ENCODE data around the gene GFRA1.
A peak's percentile ranks its signal among the peaks of the same experiment; 100 is the strongest.

The GFRA1 gene

DNA sequence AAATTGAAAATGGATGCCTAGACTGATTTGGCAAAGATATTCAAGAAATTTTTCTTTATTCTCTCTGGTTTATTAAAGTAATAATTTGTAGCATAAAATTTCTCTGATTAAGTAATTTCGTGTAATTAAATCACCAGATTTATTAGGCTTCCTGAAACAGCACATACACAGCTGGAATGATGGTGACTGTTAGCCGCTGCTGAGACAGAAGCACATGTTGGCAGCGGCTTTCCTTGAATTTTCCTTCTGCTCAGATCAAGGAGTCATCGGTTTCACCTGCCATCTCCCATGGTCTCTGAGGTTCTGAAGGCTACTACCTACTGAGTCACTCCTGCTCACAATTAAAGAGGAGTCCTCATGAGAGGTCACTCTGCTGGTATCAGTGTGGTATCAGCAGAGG is 101.5 kb downstream of the GFRA1 start:
- ChIA-PET POLR2A (no interaction called here), CTCF (no interaction called here)
- Histone ChIP-seq H3K9me3 (ENCODE audit: control insufficient read depth, insufficient read depth, low read depth, low read length) (no peaks in the 10 kb centered on the region), H3K36me3 (ENCODE audit: control insufficient read depth in 2 of 2, insufficient read depth in 1 of 2, low read length in 2 of 2) (no peaks in the 10 kb centered on the region), H3K4me1 (ENCODE audit: control insufficient read depth, insufficient read depth, low read length) (peaks cover 24% of the 10 kb centered on the region), H3K4me3 (ENCODE audit: low read depth, low read length) (no peak overlapping the region), H3K27ac (ENCODE audit: extremely low read depth, low read depth, low read length) (no peak overlapping the region)
- no peak for TF ChIP-seq ZNF132 (tag by site-specific recombination; IDR thresholded peaks at IDR 0.05; ENCODE audit: borderline replicate concordance)
- no peak for TF ChIP-seq ZEB2 (tag by site-specific recombination; IDR thresholded peaks at IDR 0.05)
- TF ChIP-seq GLI2 (tag by site-specific recombination; IDR thresholded peaks at IDR 0.05; ENCODE audit: borderline replicate concordance, low read depth), result no peak
- TF ChIP-seq ZNF140 (tag by site-specific recombination; IDR thresholded peaks at IDR 0.05), result no peak
- TF ChIP-seq ZNF548 (tag by site-specific recombination; IDR thresholded peaks at IDR 0.05), result no peak
- TF ChIP-seq YY2 (tag by site-specific recombination; IDR thresholded peaks at IDR 0.05), result no peak
- TF ChIP-seq ZNF621 (tag by site-specific recombination; IDR thresholded peaks at IDR 0.05), result no peak
- no peak for TF ChIP-seq ZNF248 (tag by site-specific recombination; IDR thresholded peaks at IDR 0.05)
- no peak for TF ChIP-seq TCF7L2 (IDR thresholded peaks at IDR 0.05; ENCODE audit: borderline replicate concordance, low read depth, low read length)
- TF ChIP-seq HOXA7 (CRISPR knock-in tag; IDR thresholded peaks at IDR 0.05; ENCODE audit: borderline replicate concordance), result no peak
- TF ChIP-seq ZNF350 (tag by site-specific recombination; IDR thresholded peaks at IDR 0.05), result no peak
- no peak for TF ChIP-seq OVOL3 (tag by site-specific recombination; IDR thresholded peaks at IDR 0.05)
- TF ChIP-seq ZNF394 (tag by site-specific recombination; IDR thresholded peaks at IDR 0.05; ENCODE audit: borderline replicate concordance), result no peak
- no peak for TF ChIP-seq ZBTB20 (tag by site-specific recombination; IDR thresholded peaks at IDR 0.05)
- TF ChIP-seq, protein P1, sequence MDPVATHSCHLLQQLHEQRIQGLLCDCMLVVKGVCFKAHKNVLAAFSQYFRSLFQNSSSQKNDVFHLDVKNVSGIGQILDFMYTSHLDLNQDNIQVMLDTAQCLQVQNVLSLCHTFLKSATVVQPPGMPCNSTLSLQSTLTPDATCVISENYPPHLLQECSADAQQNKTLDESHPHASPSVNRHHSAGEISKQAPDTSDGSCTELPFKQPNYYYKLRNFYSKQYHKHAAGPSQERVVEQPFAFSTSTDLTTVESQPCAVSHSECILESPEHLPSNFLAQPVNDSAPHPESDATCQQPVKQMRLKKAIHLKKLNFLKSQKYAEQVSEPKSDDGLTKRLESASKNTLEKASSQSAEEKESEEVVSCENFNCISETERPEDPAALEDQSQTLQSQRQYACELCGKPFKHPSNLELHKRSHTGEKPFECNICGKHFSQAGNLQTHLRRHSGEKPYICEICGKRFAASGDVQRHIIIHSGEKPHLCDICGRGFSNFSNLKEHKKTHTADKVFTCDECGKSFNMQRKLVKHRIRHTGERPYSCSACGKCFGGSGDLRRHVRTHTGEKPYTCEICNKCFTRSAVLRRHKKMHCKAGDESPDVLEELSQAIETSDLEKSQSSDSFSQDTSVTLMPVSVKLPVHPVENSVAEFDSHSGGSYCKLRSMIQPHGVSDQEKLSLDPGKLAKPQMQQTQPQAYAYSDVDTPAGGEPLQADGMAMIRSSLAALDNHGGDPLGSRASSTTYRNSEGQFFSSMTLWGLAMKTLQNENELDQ (tag by site-specific recombination; IDR thresholded peaks at IDR 0.05; ENCODE audit: low read depth), result no peak
- TF ChIP-seq BCL11B (tag by site-specific recombination; IDR thresholded peaks at IDR 0.05; ENCODE audit: low read depth), result no peak
- TF ChIP-seq, protein P2, sequence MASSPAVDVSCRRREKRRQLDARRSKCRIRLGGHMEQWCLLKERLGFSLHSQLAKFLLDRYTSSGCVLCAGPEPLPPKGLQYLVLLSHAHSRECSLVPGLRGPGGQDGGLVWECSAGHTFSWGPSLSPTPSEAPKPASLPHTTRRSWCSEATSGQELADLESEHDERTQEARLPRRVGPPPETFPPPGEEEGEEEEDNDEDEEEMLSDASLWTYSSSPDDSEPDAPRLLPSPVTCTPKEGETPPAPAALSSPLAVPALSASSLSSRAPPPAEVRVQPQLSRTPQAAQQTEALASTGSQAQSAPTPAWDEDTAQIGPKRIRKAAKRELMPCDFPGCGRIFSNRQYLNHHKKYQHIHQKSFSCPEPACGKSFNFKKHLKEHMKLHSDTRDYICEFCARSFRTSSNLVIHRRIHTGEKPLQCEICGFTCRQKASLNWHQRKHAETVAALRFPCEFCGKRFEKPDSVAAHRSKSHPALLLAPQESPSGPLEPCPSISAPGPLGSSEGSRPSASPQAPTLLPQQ (tag by site-specific recombination; IDR thresholded peaks at IDR 0.05), result no peak

DNA sequence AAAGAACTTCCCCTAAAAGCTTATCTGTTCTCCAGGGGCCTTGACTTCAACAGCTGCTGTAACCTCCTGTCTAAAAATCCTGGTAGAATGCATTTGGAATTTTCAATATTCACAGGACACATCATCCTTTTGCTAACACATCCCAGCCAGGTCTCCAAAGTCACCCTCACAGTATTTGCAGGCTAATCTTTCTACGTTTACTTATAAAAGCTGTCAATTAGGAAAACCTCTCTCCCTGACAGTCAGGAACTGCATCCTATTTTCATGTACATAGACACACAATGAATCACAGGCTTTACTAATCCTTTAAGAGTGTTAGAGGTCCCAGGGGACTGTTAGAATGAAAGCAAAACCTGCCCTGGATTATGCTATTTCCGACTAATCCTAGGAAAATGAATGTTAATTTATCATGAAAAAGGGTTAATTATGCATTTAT is 102.2 kb downstream of the GFRA1 start:
- Histone ChIP-seq H3K36me3 (ENCODE audit: control insufficient read depth in 2 of 2, insufficient read depth in 1 of 2, low read length in 2 of 2) (no peaks in the 10 kb centered on the region), H3K9me3 (ENCODE audit: control insufficient read depth, insufficient read depth, low read depth, low read length) (no peaks in the 10 kb centered on the region), H3K27ac (ENCODE audit: extremely low read depth, low read depth, low read length) (no peak overlapping the region), H3K4me1 (ENCODE audit: control insufficient read depth, insufficient read depth, low read length) (peaks cover 24% of the 10 kb centered on the region), H3K4me3 (ENCODE audit: low read depth, low read length) (no peak overlapping the region)
- ChIA-PET CTCF (interaction anchor here (0.6 to 0.9 kb wide), 2 partner anchors 50 to 61 kb away, joined by 3 read pairs; no protein-coding TSS in a partner anchor), POLR2A (no interaction called here)
- TF ChIP-seq, protein P3, sequence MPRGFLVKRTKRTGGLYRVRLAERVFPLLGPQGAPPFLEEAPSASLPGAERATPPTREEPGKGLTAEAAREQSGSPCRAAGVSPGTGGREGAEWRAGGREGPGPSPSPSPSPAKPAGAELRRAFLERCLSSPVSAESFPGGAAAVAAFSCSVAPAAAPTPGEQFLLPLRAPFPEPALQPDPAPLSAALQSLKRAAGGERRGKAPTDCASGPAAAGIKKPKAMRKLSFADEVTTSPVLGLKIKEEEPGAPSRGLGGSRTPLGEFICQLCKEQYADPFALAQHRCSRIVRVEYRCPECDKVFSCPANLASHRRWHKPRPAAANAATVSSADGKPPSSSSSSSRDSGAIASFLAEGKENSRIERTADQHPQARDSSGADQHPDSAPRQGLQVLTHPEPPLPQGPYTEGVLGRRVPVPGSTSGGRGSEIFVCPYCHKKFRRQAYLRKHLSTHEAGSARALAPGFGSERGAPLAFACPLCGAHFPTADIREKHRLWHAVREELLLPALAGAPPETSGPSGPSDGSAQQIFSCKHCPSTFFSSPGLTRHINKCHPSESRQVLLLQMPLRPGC (tag by site-specific recombination; IDR thresholded peaks at IDR 0.05), result peak; percentile 61; the same call in 1 of the 2 replicates
- TF ChIP-seq ZNF791 (tag by site-specific recombination; IDR thresholded peaks at IDR 0.05), result no peak
- no peak for TF ChIP-seq ZNF114 (tag by site-specific recombination; IDR thresholded peaks at IDR 0.05)
- no peak for TF ChIP-seq OVOL3 (tag by site-specific recombination; IDR thresholded peaks at IDR 0.05)
- peak; percentile 70 for TF ChIP-seq ZNF366 (tag by site-specific recombination; conservative IDR thresholded peaks at IDR 0.05)
- peak; percentile 30; the same call in 1 of the 2 replicates for TF ChIP-seq ZNF394 (tag by site-specific recombination; IDR thresholded peaks at IDR 0.05; ENCODE audit: borderline replicate concordance)
- no peak for TF ChIP-seq ZNF76 (tag by site-specific recombination; IDR thresholded peaks at IDR 0.05; ENCODE audit: borderline replicate concordance, low read depth)
- TF ChIP-seq, protein P4, sequence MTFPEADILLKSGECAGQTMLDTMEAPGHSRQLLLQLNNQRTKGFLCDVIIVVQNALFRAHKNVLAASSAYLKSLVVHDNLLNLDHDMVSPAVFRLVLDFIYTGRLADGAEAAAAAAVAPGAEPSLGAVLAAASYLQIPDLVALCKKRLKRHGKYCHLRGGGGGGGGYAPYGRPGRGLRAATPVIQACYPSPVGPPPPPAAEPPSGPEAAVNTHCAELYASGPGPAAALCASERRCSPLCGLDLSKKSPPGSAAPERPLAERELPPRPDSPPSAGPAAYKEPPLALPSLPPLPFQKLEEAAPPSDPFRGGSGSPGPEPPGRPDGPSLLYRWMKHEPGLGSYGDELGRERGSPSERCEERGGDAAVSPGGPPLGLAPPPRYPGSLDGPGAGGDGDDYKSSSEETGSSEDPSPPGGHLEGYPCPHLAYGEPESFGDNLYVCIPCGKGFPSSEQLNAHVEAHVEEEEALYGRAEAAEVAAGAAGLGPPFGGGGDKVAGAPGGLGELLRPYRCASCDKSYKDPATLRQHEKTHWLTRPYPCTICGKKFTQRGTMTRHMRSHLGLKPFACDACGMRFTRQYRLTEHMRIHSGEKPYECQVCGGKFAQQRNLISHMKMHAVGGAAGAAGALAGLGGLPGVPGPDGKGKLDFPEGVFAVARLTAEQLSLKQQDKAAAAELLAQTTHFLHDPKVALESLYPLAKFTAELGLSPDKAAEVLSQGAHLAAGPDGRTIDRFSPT (tag by site-specific recombination; IDR thresholded peaks at IDR 0.05), result 0 out of 2 replicates have a peak, but pooled peaks have one; percentile 21
- TF ChIP-seq ZNF473 (tag by site-specific recombination; IDR thresholded peaks at IDR 0.05), result no peak
- TF ChIP-seq, protein P5, sequence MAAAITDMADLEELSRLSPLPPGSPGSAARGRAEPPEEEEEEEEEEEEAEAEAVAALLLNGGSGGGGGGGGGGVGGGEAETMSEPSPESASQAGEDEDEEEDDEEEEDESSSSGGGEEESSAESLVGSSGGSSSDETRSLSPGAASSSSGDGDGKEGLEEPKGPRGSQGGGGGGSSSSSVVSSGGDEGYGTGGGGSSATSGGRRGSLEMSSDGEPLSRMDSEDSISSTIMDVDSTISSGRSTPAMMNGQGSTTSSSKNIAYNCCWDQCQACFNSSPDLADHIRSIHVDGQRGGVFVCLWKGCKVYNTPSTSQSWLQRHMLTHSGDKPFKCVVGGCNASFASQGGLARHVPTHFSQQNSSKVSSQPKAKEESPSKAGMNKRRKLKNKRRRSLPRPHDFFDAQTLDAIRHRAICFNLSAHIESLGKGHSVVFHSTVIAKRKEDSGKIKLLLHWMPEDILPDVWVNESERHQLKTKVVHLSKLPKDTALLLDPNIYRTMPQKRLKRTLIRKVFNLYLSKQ (tag by site-specific recombination; IDR thresholded peaks at IDR 0.05; ENCODE audit: borderline replicate concordance), result no peak
- TF ChIP-seq ZNF629 (tag by site-specific recombination; IDR thresholded peaks at IDR 0.05), result peak; percentile 49; the same call in 1 of the 2 replicates

All from HEK293 (cell line).